ENCODE measurements around the gene LRP1-AS. TPM values are rescaled to one million over a fixed set of nuclear protein-coding genes. Genes with fewer than 3 reads are reported as not detected.
A peak's percentile ranks its signal among the peaks of the same experiment; 100 is the strongest.

LRP1-AS gene
- total and polyA plus RNA-seq, 8 donors, result not detected

DNA sequence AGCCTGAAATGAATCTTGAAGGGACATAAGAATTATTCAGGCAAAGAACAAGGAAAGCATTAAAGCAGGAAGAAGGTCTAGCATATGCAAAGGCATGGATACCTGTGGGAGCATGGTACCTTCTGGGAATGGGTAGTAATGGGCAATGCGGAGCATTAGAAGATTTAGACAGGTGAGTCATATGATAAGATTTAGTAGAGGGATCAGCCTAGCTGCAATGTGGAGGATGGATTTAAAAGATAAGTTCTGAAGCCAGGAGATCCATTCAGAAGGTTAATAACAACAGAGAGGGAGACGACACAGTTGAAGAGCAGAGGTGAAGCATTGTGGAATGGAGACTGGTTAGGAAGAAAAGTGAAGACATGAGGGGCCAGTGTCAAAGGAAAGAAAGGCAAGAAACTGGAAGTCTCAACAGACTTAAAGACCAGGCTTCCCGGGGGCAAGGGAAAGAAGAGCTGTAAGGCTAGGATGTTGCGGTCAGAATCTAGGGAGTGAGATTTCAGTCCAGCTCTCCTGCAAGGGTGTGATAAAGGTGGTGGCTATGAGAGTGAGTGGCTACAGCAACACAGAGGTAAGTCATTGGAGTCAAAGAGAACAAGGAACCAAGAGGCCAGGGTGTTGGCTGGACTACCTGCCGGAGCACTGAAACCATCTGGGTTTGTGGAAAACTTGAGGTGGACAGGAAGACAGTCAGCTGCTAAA lies 30.7 kb downstream of the LRP1-AS start:
- no peak for TF ChIP-seq POLR2A (IDR thresholded peaks at IDR 0.05)
- TF ChIP-seq, protein P1, sequence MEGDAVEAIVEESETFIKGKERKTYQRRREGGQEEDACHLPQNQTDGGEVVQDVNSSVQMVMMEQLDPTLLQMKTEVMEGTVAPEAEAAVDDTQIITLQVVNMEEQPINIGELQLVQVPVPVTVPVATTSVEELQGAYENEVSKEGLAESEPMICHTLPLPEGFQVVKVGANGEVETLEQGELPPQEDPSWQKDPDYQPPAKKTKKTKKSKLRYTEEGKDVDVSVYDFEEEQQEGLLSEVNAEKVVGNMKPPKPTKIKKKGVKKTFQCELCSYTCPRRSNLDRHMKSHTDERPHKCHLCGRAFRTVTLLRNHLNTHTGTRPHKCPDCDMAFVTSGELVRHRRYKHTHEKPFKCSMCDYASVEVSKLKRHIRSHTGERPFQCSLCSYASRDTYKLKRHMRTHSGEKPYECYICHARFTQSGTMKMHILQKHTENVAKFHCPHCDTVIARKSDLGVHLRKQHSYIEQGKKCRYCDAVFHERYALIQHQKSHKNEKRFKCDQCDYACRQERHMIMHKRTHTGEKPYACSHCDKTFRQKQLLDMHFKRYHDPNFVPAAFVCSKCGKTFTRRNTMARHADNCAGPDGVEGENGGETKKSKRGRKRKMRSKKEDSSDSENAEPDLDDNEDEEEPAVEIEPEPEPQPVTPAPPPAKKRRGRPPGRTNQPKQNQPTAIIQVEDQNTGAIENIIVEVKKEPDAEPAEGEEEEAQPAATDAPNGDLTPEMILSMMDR (IDR thresholded peaks at IDR 0.05), result no peak
- TF ChIP-seq POLR2AphosphoS5 (IDR thresholded peaks at IDR 0.05), result no peak
- TF ChIP-seq EP300 (IDR thresholded peaks at IDR 0.05), result no peak
- intact Hi-C loops (cut with DNase I; ENCODE audit: low total_unique reads), result no loop called here
- Histone ChIP-seq H3K9me3 (no peaks in the 10 kb centered on the region), H3K27me3 (no peaks in the 10 kb centered on the region), H3K4me1 (peaks cover 0 to 12% (median 10%) of the 10 kb centered on the region in 4 donors), H3K27ac (no peak overlapping the region), H3K36me3 (no peaks in the 10 kb centered on the region), H3K4me3 (no peak overlapping the region)
- 74 to 90% (median 86%) methylated on average over 5 of the region's 5 CpGs for WGBS, 5 donors
- no peak for DNase-seq

DNA sequence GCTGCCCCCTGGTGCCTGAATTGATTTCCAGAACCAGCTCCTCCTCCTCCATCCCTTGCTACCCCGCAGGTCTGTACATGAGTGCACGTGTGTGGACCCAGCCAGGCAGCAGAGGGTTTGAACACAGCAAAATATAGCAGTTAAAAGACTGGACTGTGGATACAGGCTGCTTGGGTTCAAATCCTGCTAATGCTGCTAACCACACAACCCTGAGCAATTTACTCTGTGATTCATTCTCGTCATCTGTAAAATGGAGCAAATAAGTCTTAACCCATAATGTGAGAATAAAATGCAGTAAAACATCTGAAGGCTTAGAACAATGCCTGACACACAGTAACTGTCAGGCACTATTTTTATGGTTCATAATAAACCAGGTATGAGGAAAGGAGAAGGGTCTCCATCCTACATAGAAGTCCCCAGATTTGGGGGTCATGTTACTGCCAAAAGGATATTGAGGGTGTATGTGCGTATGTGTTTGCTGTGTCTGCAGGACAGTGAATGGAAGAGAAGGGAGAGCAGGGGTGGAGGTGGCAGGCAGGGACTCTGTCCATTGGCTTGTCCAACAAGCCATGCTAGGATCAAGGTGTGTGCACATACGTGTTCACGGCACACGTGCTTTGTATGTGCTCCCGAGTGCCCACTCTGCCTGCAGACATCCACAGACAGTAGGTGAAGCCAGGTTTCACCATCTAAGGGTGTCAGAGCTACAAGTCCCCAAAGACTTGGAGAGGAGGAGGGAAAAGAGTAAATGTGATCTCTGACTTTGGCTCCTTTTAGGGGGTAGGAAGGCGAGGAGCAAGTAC lies 34.7 kb downstream of the LRP1-AS start:
- intact Hi-C loops (cut with DNase I; ENCODE audit: low total_unique reads), result loop anchor here (5.0 kb wide), 1 partner anchor 45 kb away; no protein-coding TSS in a partner anchor
- Histone ChIP-seq H3K4me3 (peak overlapping the region; percentile 68 to 85 (median 82)), H3K27me3 (no peaks in the 10 kb centered on the region)

DNA sequence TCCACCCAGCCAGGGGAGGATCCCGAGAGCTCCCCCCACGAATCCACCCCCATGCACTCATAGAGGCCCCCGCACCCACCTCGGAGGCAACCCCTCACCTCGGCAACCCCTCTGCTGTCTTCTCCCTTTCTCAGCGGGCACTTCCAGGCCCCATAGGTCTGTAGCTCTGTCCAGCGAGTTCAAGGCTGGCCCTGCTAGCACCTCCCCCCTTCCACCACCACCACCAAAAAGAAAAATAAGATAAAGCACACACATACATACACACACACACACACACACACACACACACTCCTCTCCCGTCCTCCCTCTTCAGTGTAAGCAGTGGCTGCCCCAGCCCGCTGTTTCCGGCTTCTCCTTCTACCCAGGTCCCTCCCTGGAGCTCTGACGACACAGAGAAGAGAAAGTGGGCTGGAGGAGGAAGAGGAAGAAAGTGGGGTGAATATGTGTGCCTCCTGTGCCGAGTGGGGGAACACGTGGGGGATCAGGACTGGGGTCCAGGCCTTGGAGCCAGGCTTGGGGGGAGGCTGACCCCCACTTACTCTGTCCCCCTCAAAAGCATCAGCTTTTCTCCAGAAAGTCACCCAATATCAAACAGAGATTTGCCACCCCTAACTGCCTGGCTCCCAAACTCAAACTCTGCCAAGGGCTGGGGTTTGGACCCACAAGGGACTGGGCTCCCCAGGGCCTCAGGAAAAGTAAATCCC lies 36.2 kb downstream of the LRP1-AS start, which contains the start of gene STAT6:
Gene STAT6 (minus strand): TSS at position 332 of the 704 bp plus-strand sequence. CDS start 3,084 bp downstream, outside the sequence.
- Histone ChIP-seq H3K36me3 (peaks cover 10 to 25% (median 19%) of the 10 kb centered on the region in 4 donors), H3K4me1 (peaks cover 26 to 52% (median 47%) of the 10 kb centered on the region in 4 donors), H3K27ac (peak within 1 kb of the TSS; percentile 97 to 100 (median 97)), H3K4me3 (peak within 1 kb of the TSS; percentile 68 to 85 (median 82)), H3K27me3 (no peaks in the 10 kb centered on the region), H3K9me3 (no peaks in the 10 kb centered on the region)
- 0% methylated on average over 12 to 13 of the region's 13 CpGs for WGBS, 5 donors
- peak; percentile 87 to 95 for DNase-seq
- intact Hi-C loops (cut with DNase I; ENCODE audit: low total_unique reads), result loop anchor here (5.0 kb wide), 1 partner anchor 44 kb away; no protein-coding TSS in a partner anchor
- TF ChIP-seq POLR2A (IDR thresholded peaks at IDR 0.05) (peak in 1 of 4 donors; percentile 77), POLR2AphosphoS5 (IDR thresholded peaks at IDR 0.05) (peak; percentile 16 to 85 (median 71)), EP300 (IDR thresholded peaks at IDR 0.05) (no peak)
- TF ChIP-seq, protein P1 (IDR thresholded peaks at IDR 0.05), result no peak

More for the DNA sequence above, 34.7 kb downstream of the LRP1-AS start:
- TF ChIP-seq POLR2AphosphoS5 (IDR thresholded peaks at IDR 0.05), result no peak
- TF ChIP-seq, protein P1 (IDR thresholded peaks at IDR 0.05), result peak in 3 of 7 experiments; percentile 50 to 80 (median 61)
- peak overlapping the region; percentile 97 to 100 (median 97) for H3K27ac ChIP-seq
- H3K9me3 ChIP-seq, result no peaks in the 10 kb centered on the region
- WGBS, 5 donors, result 56 to 67% (median 63%) methylated on average over 9 of the region's 9 CpGs
- DNase-seq, result peak in 1 of 2 donors; percentile 86
- peaks cover 24 to 42% (median 36%) of the 10 kb centered on the region in 4 donors for H3K4me1 ChIP-seq
- H3K36me3 ChIP-seq, result peaks cover 0 to 10% (median 4%) of the 10 kb centered on the region in 4 donors

Measured in stomach (tissue), 9 donors.